ENCODE results near the gene TREM2. TPM values are rescaled to one million over a fixed set of nuclear protein-coding genes. Genes with fewer than 3 reads are reported as not detected.

The TREM2 gene
- total and polyA plus RNA-seq, 10 of the 15 experiments (the other 5 are each of a cell fraction or from before 2014, with no cell fraction given) = not detected

GRCh38 chr6:41125282-41125681 is 37.6 kb downstream of the TREM2 start:
- no TSS peak for BruUV-seq (replicated peaks)
- DNase-seq (ENCODE audit: low read depth, low spot score) (no peak), FAIRE-seq (no peak), ATAC-seq (no peak)
- Histone ChIP-seq H2AFZ (ENCODE audit: control insufficient read depth, low read depth, low read length) (no peak overlapping the region), H3K4me2 (ENCODE audit: control insufficient read depth, insufficient read depth) (no peak overlapping the region), H4K20me1 (ENCODE audit: control insufficient read depth, insufficient read depth) (no peaks in the 10 kb centered on the region), H3K79me2 (ENCODE audit: control insufficient read depth, insufficient read depth, low read length) (no peaks in the 10 kb centered on the region), H3K27me3 (replicated peaks in 1 of 2; ENCODE audit: control insufficient read depth in 2 of 2, insufficient read depth in 2 of 2, low read length in 1 of 2) (no peaks in the 10 kb centered on the region), H3K4me1 (ENCODE audit: control insufficient read depth, insufficient read depth, low read length) (no peaks in the 10 kb centered on the region), H3K36me3 (ENCODE audit: control insufficient read depth in 2 of 2, insufficient read depth in 2 of 2, low read length in 1 of 2) (no peaks in the 10 kb centered on the region), H3K9me3 (replicated peaks; ENCODE audit: control insufficient read depth, insufficient read depth, low read length) (no peaks in the 10 kb centered on the region), H3K27ac (ENCODE audit: control insufficient read depth, insufficient read depth) (no peak overlapping the region), H3K4me3 (no peak overlapping the region), H3K9ac (ENCODE audit: control insufficient read depth, insufficient read depth, low read length) (no peak overlapping the region)
- ChIA-PET CTCF (interaction anchor here (0.5 to 1.5 kb wide), 5 partner anchors 9 to 57 kb away, joined by 3 to 6 read pairs (median 3); no protein-coding TSS in a partner anchor), SMC1A (ENCODE audit: uncharacterized antibody, unreplicated experiment) (interaction anchor here (0.5 to 1.3 kb wide), 3 partner anchors 11 to 13 kb away, joined by 3 read pairs; no protein-coding TSS in a partner anchor), RAD21 (ENCODE audit: unreplicated experiment) (interaction anchor here (0.8 kb wide), 1 partner anchor 15 kb away, joined by 3 read pairs; no protein-coding TSS in a partner anchor), POLR2A (no interaction called here)
- in situ Hi-C loops (cut with MboI) (no loop called here), intact Hi-C loops (cut with micrococcal nuclease; ENCODE audit: unreplicated experiment) (no loop called here)
- WGBS (ENCODE audit: insufficient coverage, insufficient replicate concordance, low lambda C conversion rate, missing lambda C conversion rate) = 48% methylated on average over 3 of the region's 3 CpGs
- TF ChIP-seq KLF5 (IDR thresholded peaks at IDR 0.05; ENCODE audit: partially characterized antibody) (no peak), ZBTB11 (CRISPR knock-in tag; IDR thresholded peaks at IDR 0.05) (no peak), TCF7 (IDR thresholded peaks at IDR 0.05; ENCODE audit: borderline replicate concordance) (no peak)
- TF ChIP-seq, protein P1, sequence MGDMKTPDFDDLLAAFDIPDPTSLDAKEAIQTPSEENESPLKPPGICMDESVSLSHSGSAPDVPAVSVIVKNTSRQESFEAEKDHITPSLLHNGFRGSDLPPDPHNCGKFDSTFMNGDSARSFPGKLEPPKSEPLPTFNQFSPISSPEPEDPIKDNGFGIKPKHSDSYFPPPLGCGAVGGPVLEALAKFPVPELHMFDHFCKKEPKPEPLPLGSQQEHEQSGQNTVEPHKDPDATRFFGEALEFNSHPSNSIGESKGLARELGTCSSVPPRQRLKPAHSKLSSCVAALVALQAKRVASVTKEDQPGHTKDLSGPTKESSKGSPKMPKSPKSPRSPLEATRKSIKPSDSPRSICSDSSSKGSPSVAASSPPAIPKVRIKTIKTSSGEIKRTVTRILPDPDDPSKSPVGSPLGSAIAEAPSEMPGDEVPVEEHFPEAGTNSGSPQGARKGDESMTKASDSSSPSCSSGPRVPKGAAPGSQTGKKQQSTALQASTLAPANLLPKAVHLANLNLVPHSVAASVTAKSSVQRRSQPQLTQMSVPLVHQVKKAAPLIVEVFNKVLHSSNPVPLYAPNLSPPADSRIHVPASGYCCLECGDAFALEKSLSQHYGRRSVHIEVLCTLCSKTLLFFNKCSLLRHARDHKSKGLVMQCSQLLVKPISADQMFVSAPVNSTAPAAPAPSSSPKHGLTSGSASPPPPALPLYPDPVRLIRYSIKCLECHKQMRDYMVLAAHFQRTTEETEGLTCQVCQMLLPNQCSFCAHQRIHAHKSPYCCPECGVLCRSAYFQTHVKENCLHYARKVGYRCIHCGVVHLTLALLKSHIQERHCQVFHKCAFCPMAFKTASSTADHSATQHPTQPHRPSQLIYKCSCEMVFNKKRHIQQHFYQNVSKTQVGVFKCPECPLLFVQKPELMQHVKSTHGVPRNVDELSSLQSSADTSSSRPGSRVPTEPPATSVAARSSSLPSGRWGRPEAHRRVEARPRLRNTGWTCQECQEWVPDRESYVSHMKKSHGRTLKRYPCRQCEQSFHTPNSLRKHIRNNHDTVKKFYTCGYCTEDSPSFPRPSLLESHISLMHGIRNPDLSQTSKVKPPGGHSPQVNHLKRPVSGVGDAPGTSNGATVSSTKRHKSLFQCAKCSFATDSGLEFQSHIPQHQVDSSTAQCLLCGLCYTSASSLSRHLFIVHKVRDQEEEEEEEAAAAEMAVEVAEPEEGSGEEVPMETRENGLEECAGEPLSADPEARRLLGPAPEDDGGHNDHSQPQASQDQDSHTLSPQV (IDR thresholded peaks at IDR 0.05) = no peak
